Hepatocyte (in vitro differentiated cells): Measurements from ENCODE around the gene ATF7IP. TPM values are rescaled to one million over a fixed set of nuclear protein-coding genes. Genes with fewer than 3 reads are reported as not detected.

Experiments
- DNase-seq: peaks from one replicate; pipeline ENCODE4 v3.0.0-alpha.2; 2016; ENCODE audit warnings: low spot score
- H2AFZ ChIP-seq: fragments of 200-600 bp; sonication (generic); 2 replicates; pipeline ENCODE4 v1.6.0; 2016; ENCODE audit warnings: antibody characterized with exemption, mild to moderate bottlenecking
- H3K27ac ChIP-seq: fragments of 200-600 bp; sonication (generic); 2 replicates; pipeline ENCODE4 v1.5.1; 2016; ENCODE audit warnings: mild to moderate bottlenecking
- H3K27me3 ChIP-seq: fragments of 200-600 bp; sonication (generic); 2 replicates; pipeline ENCODE4 v1.6.1; 2016
- H3K36me3 ChIP-seq: fragments of 200-600 bp; sonication (generic); replicated peaks from 2 replicates; pipeline ENCODE4 v1.5.1; 2016; ENCODE audit warnings: low read depth; ENCODE audit not compliant: insufficient read depth
- H3K4me1 ChIP-seq: fragments of 200-600 bp; sonication (generic); 2 replicates; pipeline ENCODE4 v1.5.1; 2016; ENCODE audit warnings: mild to moderate bottlenecking, moderate library complexity; ENCODE audit not compliant: insufficient read depth
- H3K4me2 ChIP-seq: fragments of 200-600 bp; sonication (generic); 2 replicates; pipeline ENCODE4 v1.6.0; 2016
- H3K4me3 ChIP-seq: fragments of 200-600 bp; sonication (generic); 2 replicates; pipeline ENCODE4 v1.5.1; 2016; ENCODE audit warnings: mild to moderate bottlenecking
- H3K79me2 ChIP-seq: fragments of 200-600 bp; sonication (generic); 2 replicates; pipeline ENCODE4 v1.6.0; 2017; ENCODE audit warnings: mild to moderate bottlenecking
- H3K9me2 ChIP-seq: fragments of 200-600 bp; sonication (generic); replicated peaks from 2 replicates; pipeline ENCODE4 v1.6.0; 2017; ENCODE audit warnings: mild to moderate bottlenecking; ENCODE audit not compliant: insufficient read depth
- H3K9me3 ChIP-seq: fragments of 200-600 bp; sonication (generic); 2 replicates; pipeline ENCODE4 v1.5.1; 2016; ENCODE audit warnings: low read depth, mild to moderate bottlenecking
- H4K20me1 ChIP-seq: fragments of 200-600 bp; sonication (generic); 2 replicates; pipeline ENCODE4 v1.6.0; 2016; ENCODE audit warnings: mild to moderate bottlenecking; ENCODE audit not compliant: insufficient read depth, poor library complexity, severe bottlenecking
- CTCF ChIP-seq: fragments of 200-600 bp; sonication (generic); IDR thresholded peaks from 2 replicates; pipeline ENCODE4 v1.5.1; 2016; ENCODE audit warnings: antibody characterized with exemption, mild to moderate bottlenecking; ENCODE audit not compliant: poor library complexity
- EZH2 ChIP-seq: fragments of 200-600 bp; sonication (generic); IDR thresholded peaks from 2 replicates; pipeline ENCODE4 v1.6.1; 2016; ENCODE audit warnings: antibody characterized with exemption, mild to moderate bottlenecking, borderline replicate concordance
- EZH2phosphoT487 ChIP-seq: fragments of 200-600 bp; sonication (generic); IDR thresholded peaks from one replicate; pipeline ENCODE4 v1.6.1; 2018; ENCODE audit warnings: antibody characterized with exemption, mild to moderate bottlenecking, low read depth, moderate library complexity; ENCODE audit not compliant: unreplicated experiment, severe bottlenecking
- WGBS: methylation state at CpG from one replicate; pipeline ENCODE4 v1.1.6; 2016; ENCODE audit warnings: low lambda C conversion rate; ENCODE audit errors: missing lambda C conversion rate; 5-methylcytosine and 5-hydroxymethylcytosine counted together
- polyA plus RNA-seq: library from polyadenylated mRNA; unstranded; fragments of >200 nt; fragmentation: Nextera tagmentation; extraction: Ambion mirVana; gene quantifications from 2 replicates; pipeline ENCODE4 v1.2.1, GENCODE V29; 2016
- total RNA-seq: library from RNA; depleted of rRNA; stranded (reverse); fragments of >200 nt; gene quantifications from 2 replicates; pipeline ENCODE4 v1.2.3, GENCODE V29; 2014

Gene ATF7IP
- total and polyA plus RNA-seq, 2 experiments from 2014 or later = 24.8 to 52.5 TPM

- Histone ChIP-seq H2AFZ (no peak overlapping the region), H3K79me2 (peaks cover 100% of the 10 kb centered on the region), H3K9me2 (no peaks in the 10 kb centered on the region), H3K36me3 (no peaks in the 10 kb centered on the region), H3K9me3 (no peaks in the 10 kb centered on the region), H3K4me1 (no peaks in the 10 kb centered on the region), H3K4me3 (no peak overlapping the region), H3K27me3 (no peaks in the 10 kb centered on the region), H4K20me1 (peaks cover 2% of the 10 kb centered on the region), H3K4me2 (no peak overlapping the region), H3K27ac (no peak overlapping the region)
- 97% methylated on average over 4 of the region's 4 CpGs for WGBS
- no peak for TF ChIP-seq EZH2
- no peak for TF ChIP-seq EZH2phosphoT487
- no peak for TF ChIP-seq CTCF
- no peak for DNase-seq
Measured at GRCh38 chr12:14422516-14423230, 57.2 kb downstream of the ATF7IP start.

GRCh38 chr12:14424545-14424944 lies 59.1 kb downstream of the ATF7IP start:
- Histone ChIP-seq H3K4me2 (no peak overlapping the region), H3K36me3 (no peaks in the 10 kb centered on the region), H3K79me2 (peaks cover 100% of the 10 kb centered on the region), H3K4me1 (no peaks in the 10 kb centered on the region), H3K27me3 (no peaks in the 10 kb centered on the region), H2AFZ (no peak overlapping the region), H3K9me2 (no peaks in the 10 kb centered on the region), H3K4me3 (no peak overlapping the region), H3K9me3 (no peaks in the 10 kb centered on the region), H4K20me1 (peaks cover 2% of the 10 kb centered on the region), H3K27ac (no peak overlapping the region)
- TF ChIP-seq EZH2 (no peak), CTCF (no peak), EZH2phosphoT487 (no peak)
- no peak for DNase-seq
- WGBS = 96% methylated on average over 3 of the region's 3 CpGs

GRCh38 chr12:14426792-14427191 lies 61.3 kb downstream of the ATF7IP start:
- H2AFZ ChIP-seq = no peak overlapping the region
- H3K79me2 ChIP-seq = peaks cover 100% of the 10 kb centered on the region
- H3K4me1 ChIP-seq = no peaks in the 10 kb centered on the region
- H3K4me3 ChIP-seq = no peak overlapping the region
- H3K27me3 ChIP-seq = no peaks in the 10 kb centered on the region
- H4K20me1 ChIP-seq = peaks cover 2% of the 10 kb centered on the region
- TF ChIP-seq EZH2 (no peak), CTCF (no peak), EZH2phosphoT487 (no peak)
- DNase-seq = no peak
- no peaks in the 10 kb centered on the region for H3K9me2 ChIP-seq
- H3K27ac ChIP-seq = no peak overlapping the region
- H3K9me3 ChIP-seq = no peaks in the 10 kb centered on the region
- H3K4me2 ChIP-seq = no peak overlapping the region
- H3K36me3 ChIP-seq = no peaks in the 10 kb centered on the region
